Measurements from ENCODE around the gene CCL13.

Gene CCL13

DNA sequence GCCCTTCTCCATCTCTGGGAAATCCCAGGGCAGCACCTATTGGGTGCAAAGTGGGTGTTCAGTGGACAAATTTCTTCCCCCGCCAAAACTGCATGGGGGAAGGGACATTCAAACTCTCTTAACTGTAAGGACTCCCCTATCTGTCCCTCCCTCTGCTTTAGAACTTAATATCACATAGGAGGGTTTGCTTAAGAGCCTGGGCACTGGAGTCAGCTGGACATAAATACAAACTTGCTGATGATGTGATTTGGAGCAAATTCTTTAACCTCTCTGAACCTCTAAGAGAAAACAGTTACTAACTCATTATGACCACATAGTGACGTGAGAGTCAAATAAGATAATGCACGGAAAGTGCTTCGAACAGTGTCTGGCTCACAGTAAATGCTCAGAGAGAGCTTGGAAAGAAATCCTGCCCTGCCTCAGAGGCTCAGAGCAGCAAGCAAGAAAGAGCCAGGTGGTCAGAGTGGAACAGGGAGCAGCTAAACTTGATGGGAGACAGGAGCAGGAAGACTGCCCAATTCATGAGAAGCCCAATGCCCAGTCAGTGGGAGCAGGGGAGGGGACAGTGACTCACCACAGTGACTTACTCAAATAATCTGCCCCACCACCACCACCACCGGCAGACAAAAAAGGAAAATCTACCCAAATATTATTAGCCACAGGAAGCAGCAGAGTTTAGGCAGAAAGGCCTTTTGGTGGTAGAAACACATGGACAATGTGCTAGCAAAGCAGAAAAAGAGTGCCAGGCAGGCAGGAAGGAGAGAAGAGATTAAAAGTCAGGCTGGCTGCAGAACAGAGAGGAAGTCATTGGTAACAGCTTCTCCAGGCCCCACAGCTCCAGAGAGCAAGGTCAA, 30.6 kb downstream of the CCL13 start:
- no peak for DNase-seq

GRCh38 chr17:34387566-34387965, 31.3 kb downstream of the CCL13 start:
- DNase-seq: no peak

DNA sequence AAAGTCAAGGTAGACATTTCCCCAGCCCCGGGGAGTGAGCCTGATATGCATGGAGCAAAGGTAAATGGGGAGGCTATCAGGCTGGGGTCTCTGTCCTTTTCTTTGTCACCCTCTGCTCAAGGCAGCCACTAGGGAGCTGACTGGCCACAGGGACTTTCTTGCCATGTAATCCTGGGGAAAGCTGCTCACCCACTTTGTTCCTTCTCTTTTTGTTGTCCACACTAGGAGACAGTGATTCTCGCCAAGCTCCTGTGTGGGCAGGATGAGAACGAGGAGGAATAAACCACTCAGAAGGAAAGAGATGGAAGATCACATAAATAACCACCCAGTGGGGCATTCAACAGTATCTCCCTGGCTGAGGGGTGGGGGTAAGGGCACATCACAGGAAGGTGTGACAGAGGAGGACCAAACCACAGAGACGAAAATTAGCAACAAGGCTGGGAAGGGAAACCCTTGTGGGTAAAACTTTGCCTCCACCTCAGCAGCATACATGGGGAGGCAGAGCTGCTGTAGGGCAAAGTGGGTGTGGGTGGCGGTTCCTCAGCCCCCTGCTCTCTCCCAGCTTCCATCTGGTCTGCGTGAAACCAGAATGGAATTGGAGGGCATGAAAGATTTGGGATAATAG, 33.0 kb downstream of the CCL13 start:
- DNase-seq: no peak

DNA sequence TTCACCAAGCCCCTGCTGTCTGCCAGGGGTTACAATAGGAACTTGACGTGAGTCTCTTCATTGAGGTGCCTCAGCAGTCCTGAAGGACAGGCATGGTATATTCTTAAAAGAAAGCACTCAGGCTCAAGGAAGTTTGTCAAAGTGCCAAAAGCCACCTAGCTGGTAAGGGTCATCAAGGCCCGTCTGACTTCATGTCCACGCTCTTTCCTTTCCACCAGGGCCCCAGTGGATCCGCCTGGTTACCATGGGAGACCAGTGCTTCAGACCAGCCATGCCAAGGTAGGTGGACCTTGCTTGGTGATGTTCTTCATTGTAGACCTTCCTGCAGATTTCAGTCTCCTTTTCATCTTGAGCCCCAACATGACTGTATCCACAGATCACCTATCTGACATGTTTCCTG, 34.4 kb downstream of the CCL13 start:
- DNase-seq: no peak

DNA sequence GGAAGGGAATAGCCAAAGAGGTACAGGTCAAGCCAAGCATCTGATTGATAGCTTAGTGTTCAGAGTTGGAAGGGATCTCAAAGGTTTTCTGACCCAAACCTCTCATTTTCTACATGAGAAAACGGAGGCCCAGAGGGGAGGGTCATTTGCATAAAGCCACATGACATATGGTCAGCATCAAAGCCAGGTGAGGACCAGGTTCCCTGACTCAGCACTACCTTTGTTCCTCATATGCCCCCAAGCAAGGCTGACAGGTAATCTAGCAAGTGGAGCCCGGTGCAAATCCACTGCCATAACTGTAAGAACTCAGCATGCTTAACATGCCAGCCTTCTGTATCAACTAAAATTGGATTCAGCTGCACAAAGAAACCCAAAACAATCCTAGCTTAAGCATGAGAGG, 35.0 kb downstream of the CCL13 start:
- no peak for DNase-seq

- no peak for DNase-seq
Measured at GRCh38 chr17:34393401-34393800, 37.1 kb downstream of the CCL13 start.

- no peak for DNase-seq
Measured at GRCh38 chr17:34397265-34397664, 41.0 kb downstream of the CCL13 start.

DNA sequence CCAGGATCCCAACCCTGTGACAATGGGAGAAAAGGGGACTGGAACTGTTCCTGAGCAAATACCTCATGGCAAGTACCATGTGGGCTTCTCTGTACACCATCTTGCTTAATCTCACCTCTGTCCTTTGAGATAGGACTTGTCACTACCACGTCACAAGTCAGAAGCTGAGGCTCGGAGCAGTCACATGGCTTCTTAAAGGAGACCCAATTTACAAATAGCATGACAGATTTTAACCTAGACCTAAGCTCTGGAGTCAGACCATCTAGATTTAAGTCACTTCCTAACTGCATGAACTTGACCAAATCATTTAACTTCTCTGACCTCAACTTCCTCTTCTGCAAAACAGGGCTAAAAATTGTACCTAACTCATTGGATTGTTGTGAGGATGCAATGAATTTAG, 42.7 kb downstream of the CCL13 start:
- no peak for DNase-seq

DNA sequence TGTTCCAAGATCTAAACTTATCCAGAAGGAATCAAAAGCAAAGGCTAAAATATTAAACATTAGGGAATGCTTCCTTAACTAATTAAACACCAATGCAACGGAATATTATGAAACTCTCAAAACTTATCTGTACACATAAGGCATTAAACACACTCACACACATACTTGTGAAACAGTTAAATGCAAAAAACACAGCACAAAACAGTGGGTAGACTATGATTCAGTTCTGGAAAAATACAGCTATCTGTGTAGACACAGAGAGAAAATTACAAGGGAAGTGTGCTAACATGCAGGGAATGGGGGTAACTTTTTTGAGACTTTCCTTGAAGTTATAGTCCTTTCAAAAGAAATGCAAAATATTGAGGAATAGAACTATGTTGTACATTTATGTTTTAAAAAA, 43.4 kb downstream of the CCL13 start:
- DNase-seq: no peak

- no peak for DNase-seq
Measured at GRCh38 chr17:34400301-34400931, 44.1 kb downstream of the CCL13 start.

GRCh38 chr17:34401165-34401564, 44.9 kb downstream of the CCL13 start:
- no peak for DNase-seq

DNA sequence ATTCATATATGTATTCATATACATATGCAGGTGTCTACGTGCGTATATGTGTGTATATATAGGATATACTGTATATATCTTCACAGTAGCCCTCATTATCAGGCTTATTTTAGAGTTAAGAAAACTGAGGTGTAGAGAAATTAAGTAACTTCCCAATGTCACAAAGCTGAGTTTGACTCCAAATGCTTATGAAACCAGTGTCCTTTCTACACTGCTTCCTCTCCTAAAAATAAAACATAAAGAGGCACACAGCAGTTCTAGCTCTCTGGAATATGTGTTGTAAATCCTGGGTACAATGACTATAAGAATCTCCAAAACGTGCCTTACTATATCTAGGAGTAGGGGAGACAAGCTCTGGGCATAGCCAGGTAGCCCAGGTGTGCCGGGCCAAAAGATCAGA, 46.7 kb downstream of the CCL13 start:
- DNase-seq: no peak

DNA sequence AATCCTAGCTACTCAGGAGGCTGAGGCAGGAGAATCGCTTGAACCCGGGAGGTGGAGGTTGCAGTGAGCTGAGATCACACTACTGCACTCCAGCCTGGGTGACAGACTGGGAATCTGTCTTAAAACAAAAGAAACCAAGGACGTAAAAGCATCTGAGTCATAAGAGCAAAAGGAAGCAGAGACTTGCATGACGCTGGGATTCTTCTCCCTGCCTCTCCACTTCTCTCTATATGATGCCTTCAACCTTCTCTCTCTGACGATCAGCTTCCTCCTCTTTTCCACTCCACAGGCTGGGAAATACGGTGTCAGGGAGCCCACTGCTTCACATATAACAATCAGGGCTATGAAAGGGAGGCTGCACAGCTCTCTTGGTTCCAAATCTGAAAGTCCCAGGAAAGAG, 49.9 kb downstream of the CCL13 start:
- no peak for DNase-seq
